ENCODE measurements around the gene POU2F1.

The POU2F1 gene

DNA sequence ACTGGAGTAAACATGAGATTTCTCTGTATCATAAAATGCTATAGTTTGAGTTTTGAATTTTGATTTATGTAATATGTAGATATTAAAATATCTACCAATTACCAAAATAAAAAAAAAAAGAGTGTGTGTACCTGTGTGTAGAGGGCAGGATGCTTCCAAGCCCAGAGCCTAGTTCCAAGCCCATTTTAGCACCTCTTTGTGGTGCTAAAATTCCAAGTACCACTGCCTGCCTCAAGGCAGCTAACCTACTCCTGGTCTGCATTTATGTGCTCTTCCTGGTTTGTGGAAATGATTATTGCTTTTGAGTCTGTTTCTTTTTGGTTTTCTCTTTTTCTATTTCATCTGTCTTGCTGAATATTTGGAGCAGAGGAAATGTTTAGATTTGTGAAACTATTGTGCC is 8.7 kb upstream of the POU2F1 start:
- Histone ChIP-seq H3K27ac (no peak overlapping the region), H3K4me3 (no peak overlapping the region)
- TF ChIP-seq, protein P1, sequence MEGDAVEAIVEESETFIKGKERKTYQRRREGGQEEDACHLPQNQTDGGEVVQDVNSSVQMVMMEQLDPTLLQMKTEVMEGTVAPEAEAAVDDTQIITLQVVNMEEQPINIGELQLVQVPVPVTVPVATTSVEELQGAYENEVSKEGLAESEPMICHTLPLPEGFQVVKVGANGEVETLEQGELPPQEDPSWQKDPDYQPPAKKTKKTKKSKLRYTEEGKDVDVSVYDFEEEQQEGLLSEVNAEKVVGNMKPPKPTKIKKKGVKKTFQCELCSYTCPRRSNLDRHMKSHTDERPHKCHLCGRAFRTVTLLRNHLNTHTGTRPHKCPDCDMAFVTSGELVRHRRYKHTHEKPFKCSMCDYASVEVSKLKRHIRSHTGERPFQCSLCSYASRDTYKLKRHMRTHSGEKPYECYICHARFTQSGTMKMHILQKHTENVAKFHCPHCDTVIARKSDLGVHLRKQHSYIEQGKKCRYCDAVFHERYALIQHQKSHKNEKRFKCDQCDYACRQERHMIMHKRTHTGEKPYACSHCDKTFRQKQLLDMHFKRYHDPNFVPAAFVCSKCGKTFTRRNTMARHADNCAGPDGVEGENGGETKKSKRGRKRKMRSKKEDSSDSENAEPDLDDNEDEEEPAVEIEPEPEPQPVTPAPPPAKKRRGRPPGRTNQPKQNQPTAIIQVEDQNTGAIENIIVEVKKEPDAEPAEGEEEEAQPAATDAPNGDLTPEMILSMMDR (IDR thresholded peaks at IDR 0.05) = no peak
- DNase-seq (ENCODE audit: low spot score) = no peak

DNA sequence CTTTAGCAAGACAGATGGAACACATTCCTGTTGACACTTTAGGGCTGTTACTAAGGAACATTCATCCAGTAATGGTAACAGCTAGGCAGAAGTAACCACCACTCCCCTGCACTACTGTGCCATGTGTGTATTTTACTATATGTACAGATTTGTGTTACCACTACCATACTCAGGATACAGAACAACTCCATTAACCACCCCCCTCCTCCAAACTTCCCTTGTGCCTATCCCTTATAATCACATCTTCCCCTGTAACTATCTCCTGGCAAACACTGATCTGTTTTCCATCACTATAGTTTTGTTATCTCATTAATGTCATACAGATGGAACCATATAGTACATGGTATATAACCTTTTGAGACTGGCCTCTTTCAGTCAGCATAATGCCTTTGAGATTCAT is 3.9 kb upstream of the POU2F1 start:
- DNase-seq (ENCODE audit: low spot score) = no peak

DNA sequence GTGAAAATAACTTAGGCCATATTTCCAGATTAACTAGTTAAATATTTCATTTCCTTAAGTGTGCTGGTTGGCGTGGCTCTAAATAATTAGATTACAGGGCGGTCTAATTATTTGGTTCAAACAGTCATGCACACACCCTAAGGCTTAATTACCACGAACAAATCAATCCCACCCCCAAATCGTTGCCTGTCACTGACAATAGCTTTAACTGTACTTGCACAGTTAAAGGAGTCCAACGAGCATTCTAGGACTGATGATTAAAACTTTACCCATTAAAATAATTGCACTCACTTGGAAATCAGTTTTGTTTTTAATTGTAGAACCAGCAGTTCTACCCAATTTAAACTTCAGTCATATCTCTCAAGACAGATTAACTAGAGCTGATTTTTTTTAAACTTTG is 1.5 kb upstream of the POU2F1 start:
- DNase-seq (ENCODE audit: low spot score) = no peak
- Histone ChIP-seq H3K27ac (no peak overlapping the region), H3K4me3 (peak overlapping the region; percentile 99)
- TF ChIP-seq, protein P1 (IDR thresholded peaks at IDR 0.05) = no peak

More for the DNA sequence above, 3.9 kb upstream of the POU2F1 start:
- TF ChIP-seq, protein P1 (IDR thresholded peaks at IDR 0.05) = no peak
- Histone ChIP-seq H3K27ac (no peak overlapping the region), H3K4me3 (no peak overlapping the region)

DNA sequence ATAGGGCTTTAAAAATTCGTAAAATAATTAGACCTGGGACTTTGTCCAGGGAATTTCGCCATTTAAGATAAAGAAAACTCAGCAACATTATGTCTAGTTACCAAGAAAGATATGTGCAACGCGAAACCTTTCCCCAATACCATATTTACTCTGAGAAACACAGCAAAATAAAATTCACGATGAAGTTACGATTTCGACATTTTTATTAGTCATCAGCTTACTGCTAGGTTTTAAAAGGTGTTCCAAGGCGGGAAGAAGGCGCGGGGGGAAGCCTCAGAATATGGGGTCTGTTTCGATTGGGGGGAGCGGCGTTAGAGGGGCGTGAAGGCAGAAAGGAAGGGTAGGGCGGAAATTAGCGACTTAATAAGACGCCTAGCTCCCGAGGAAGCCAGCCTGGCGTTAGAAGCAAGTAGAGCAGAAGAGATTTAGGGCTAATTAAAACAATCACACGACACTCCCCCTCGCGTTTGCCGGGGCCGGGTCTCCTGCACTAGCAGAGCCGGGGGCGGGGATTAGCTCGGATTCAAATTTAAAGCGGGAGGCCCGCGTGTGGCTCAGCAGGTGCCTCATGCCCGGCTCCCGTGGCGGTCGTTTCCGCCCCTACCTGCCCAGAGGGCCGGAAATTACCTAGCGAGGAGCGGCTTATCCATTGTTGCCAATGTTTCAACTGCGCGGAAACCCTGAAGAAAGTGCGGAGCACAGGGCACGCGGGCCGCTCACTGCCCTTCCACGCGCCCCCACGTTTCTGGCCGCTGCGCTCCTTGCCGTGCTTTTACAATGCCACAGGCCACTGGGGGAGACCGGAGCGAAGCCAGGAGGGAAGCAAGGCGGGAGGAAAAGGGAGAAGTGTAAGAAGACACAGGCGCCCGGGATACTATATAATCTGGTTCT is 795 bp upstream of the POU2F1 start:
- DNase-seq (ENCODE audit: low spot score) = no peak
- Histone ChIP-seq H3K4me3 (peak overlapping the region; percentile 99), H3K27ac (peak overlapping the region; percentile 73 to 87)
- TF ChIP-seq, protein P1 (IDR thresholded peaks at IDR 0.05) = no peak

DNA sequence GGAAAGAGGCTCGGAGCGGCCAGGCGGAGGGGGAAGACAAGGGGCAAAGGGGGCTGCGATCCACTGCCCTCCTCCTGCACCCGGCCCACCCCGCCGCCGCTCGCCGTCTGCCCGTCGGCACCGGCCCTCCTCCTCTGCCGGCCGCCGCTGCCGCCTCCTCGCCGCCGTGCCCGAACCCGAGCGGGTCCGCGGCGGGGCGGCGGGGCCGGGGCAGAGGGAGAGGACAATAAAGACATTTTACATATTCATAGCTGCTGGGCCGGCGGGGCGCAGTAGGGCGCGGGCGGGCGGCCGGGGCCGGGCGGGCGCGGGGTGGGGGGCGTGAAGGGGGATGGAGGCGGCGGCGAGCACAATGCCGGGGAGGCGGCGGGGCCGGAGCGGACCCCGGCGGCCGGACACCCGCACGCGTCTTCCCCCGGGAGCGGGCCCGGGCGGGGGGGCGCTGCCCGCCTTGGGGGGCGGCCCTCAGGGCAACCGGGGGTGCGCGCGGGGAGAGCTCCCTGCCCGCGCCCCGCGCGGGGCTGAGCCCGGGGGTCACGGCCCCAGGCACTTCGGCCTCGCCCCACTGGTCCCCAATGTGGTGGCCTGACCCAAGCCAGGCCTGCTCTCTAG is 546 bp downstream of the POU2F1 start:
- Histone ChIP-seq H3K27ac (peak overlapping the region; percentile 98 to 99), H3K4me3 (peak overlapping the region; percentile 99)
- no peak for DNase-seq (ENCODE audit: low spot score)
- TF ChIP-seq, protein P1 (IDR thresholded peaks at IDR 0.05) = no peak

DNA sequence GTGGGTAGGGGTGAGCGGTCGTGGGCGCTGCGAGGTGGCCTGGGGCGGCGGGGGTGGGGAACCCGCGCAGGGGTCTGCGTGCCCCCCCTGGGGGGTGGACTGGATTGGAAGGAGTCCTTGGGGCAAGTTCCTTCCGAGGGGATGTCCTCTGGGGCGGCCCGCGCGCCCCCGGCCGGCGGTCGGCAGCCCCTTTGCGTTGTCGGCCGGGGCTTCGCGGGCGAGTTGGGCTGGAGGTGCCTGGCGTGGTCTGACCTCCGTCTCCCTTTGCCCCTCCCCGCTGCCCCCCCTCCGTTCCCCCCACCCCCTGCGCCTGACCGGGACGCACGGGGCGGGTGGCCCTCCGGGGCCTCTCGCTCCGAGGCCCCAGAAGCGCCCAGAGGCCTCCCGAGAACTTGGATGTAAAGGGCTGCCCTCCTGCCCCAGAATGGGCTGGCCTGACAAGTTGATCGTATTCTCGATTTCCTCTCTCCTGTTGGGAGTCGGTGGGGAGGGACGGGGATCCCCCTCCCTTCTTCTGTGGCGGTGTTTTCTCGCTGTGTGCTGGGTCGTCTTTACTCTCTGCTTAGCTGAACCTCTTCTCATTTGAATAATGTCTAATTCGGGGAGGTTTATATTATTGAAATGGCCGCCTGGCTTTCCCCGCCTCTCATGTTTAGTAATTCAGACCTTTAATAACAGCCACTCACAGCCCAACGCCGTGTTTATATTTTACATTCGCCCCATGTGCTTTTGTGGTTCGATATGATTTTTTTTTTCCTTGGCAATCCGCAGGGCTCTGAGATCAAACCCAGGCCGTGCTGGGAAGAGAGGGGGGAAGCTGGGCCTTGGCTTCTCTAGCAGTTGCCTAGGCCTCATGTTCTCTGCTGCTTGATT is 1.3 kb downstream of the POU2F1 start:
- TF ChIP-seq, protein P1 (IDR thresholded peaks at IDR 0.05) = no peak
- peak; percentile 83 for DNase-seq (ENCODE audit: low spot score)
- Histone ChIP-seq H3K27ac (peak overlapping the region; percentile 98 to 99), H3K4me3 (peak overlapping the region; percentile 99)
